H1 (cell line): ENCODE measurements around the gene ARHGAP5. TPM values are rescaled to one million over a fixed set of nuclear protein-coding genes. Genes with fewer than 3 reads are reported as not detected.

Experiments used
- CTCF ChIA-PET: fragments of 300-600 bp; sonication (Branson Sonifier 250); formaldehyde crosslinking; loops from one replicate; lab custom pipeline; 2021; ENCODE audit not compliant: partially characterized antibody; lab: Charles Lee
- POLR2A ChIA-PET: fragments of 300-600 bp; sonication (Branson Sonifier 250); formaldehyde crosslinking; loops from one replicate; lab custom pipeline; 2021; ENCODE audit warnings: inconsistent platforms; ENCODE audit not compliant: partially characterized antibody; lab: Charles Lee
- DNase-seq, 2 experiments: peaks; one replicate each; pipeline versions ENCODE4 v3.0.0 to v3.0.0-alpha.2; 2010 to 2022; ENCODE audit warnings: low spot score in 2 of 2, low read depth in 1 of 2, mixed read lengths in 1 of 2
- FAIRE-seq: peaks from 2 replicates; lab custom pipeline; 2011; peaks lifted over from hg19 to GRCh38; lab: Jason Lieb, UNC
- H2AFZ ChIP-seq: 2 replicates; pipeline ENCODE4 v1.8.1; 2012; ENCODE audit warnings: low read length, inconsistent platforms
- H2AK5ac ChIP-seq: 2 replicates; pipeline ENCODE4 v1.6.1; 2013; ENCODE audit warnings: low read depth, low read length
- H2BK120ac ChIP-seq: replicated peaks from 2 replicates; pipeline ENCODE3; 2013; ENCODE audit warnings: low read depth, low read length, inconsistent platforms
- H2BK12ac ChIP-seq: 2 replicates; pipeline ENCODE4 v1.6.1; 2013; ENCODE audit warnings: low read depth, low read length
- H2BK15ac ChIP-seq: 2 replicates; pipeline ENCODE4 v1.6.1; 2013; ENCODE audit warnings: low read length
- H2BK20ac ChIP-seq: 2 replicates; pipeline ENCODE4 v1.6.1; 2013; ENCODE audit warnings: low read length
- H2BK5ac ChIP-seq: 2 replicates; pipeline ENCODE4 v1.6.1; 2013; ENCODE audit warnings: low read depth, low read length
- H3K14ac ChIP-seq: 2 replicates; pipeline ENCODE4 v1.6.1; 2013; ENCODE audit warnings: inconsistent platforms; ENCODE audit not compliant: insufficient read length
- H3K18ac ChIP-seq: 2 replicates; pipeline ENCODE4 v1.6.1; 2013; ENCODE audit warnings: low read length; ENCODE audit errors: extremely low read depth
- H3K23ac ChIP-seq: 2 replicates; pipeline ENCODE4 v1.6.1; 2013; ENCODE audit warnings: inconsistent platforms; ENCODE audit not compliant: insufficient read length
- H3K23me2 ChIP-seq: 2 replicates; pipeline ENCODE4 v1.6.1; 2013; ENCODE audit warnings: low read depth, low read length
- H3K27ac ChIP-seq: 2 replicates; pipeline ENCODE4 v1.6.1; 2011; ENCODE audit warnings: low read depth, low read length, inconsistent platforms
- H3K27me3 ChIP-seq, 4 experiments: replicated peaks in 1 of 4; 1 replicate in 1 of 4; 2 replicates in 3 of 4; pipeline versions ENCODE4 v1.6.1 to v1.8.1; 2011 to 2013; ENCODE audit warnings: low read length in 3 of 4, mild to moderate bottlenecking in 3 of 4, inconsistent platforms in 2 of 4, mixed read lengths in 2 of 4, moderate library complexity in 1 of 4; ENCODE audit not compliant: control insufficient read depth in 3 of 4, insufficient read depth in 3 of 4; ENCODE audit errors: extremely low read depth in 1 of 4
- H3K36me3 ChIP-seq, 4 experiments: 2 replicates each; pipeline versions ENCODE4 v1.6.1 to v1.8.1; 2011 to 2013; ENCODE audit warnings: mild to moderate bottlenecking in 4 of 4, low read length in 3 of 4, moderate library complexity in 2 of 4, control low read depth in 1 of 4, inconsistent platforms in 1 of 4; ENCODE audit not compliant: insufficient read depth in 4 of 4, control insufficient read depth in 2 of 4
- H3K4ac ChIP-seq: replicated peaks from 2 replicates; pipeline ENCODE3; 2013; ENCODE audit warnings: low read length, low read depth, mixed read lengths, inconsistent platforms; ENCODE audit not compliant: insufficient read length
- H3K4me1 ChIP-seq, 4 experiments: replicated peaks in 1 of 4; 1 replicate in 1 of 4; 2 replicates in 3 of 4; pipeline versions ENCODE4 v1.6.1 to v1.8.1; 2011 to 2013; ENCODE audit warnings: low read length in 3 of 4, inconsistent platforms in 2 of 4, mixed read lengths in 1 of 4; ENCODE audit not compliant: insufficient read depth in 4 of 4, control insufficient read depth in 3 of 4
- H3K4me2 ChIP-seq, 2 experiments: 2 replicates each; pipeline versions ENCODE4 v1.6.1 to v1.8.1; 2011 to 2013; ENCODE audit warnings: low read depth in 2 of 2, low read length in 2 of 2, control low read depth in 1 of 2, inconsistent platforms in 1 of 2, mild to moderate bottlenecking in 1 of 2; ENCODE audit not compliant: insufficient read depth in 1 of 2
- H3K4me3 ChIP-seq, 4 experiments: fragments of 200-600, 300-600 bp in 1 of 4; sonication (generic), shearing (Covaris generic), sonication (Bioruptor Twin) in 1 of 4; 2 replicates each; pipeline versions ENCODE4 v1.5.1 to v1.8.1; 2011 to 2016; ENCODE audit warnings: low read length in 4 of 4, low read depth in 3 of 4, control low read depth in 2 of 4, inconsistent platforms in 2 of 4, mild to moderate bottlenecking in 2 of 4, mixed read lengths in 1 of 4, moderate library complexity in 1 of 4; ENCODE audit not compliant: insufficient read depth in 2 of 4; ENCODE audit errors: extremely low read depth in 1 of 4
- H3K56ac ChIP-seq: replicated peaks from 2 replicates; pipeline ENCODE3; 2013; ENCODE audit warnings: low read depth, mild to moderate bottlenecking, mixed read lengths, low read length, inconsistent platforms; ENCODE audit not compliant: insufficient read length
- H3K79me1 ChIP-seq: 2 replicates; pipeline ENCODE4 v1.6.1; 2013; ENCODE audit warnings: low read depth, low read length, control low read depth
- H3K79me2 ChIP-seq, 2 experiments: 2 replicates each; pipeline versions ENCODE4 v1.6.1 to v1.8.1; 2012 to 2013; ENCODE audit warnings: low read length in 2 of 2, mild to moderate bottlenecking in 2 of 2, inconsistent platforms in 1 of 2; ENCODE audit not compliant: insufficient read depth in 2 of 2, control insufficient read depth in 1 of 2
- H3K9ac ChIP-seq, 4 experiments: replicated peaks in 1 of 4; 1 replicate in 1 of 4; 2 replicates in 3 of 4; pipeline versions ENCODE4 v1.6.1 to v1.8.1; 2011 to 2013; ENCODE audit warnings: low read depth in 3 of 4, low read length in 3 of 4, control low read depth in 2 of 4, mild to moderate bottlenecking in 2 of 4, moderate library complexity in 2 of 4, inconsistent platforms in 1 of 4; ENCODE audit errors: extremely low read depth in 1 of 4
- H3K9me3 ChIP-seq, 2 experiments: 2 replicates each; pipeline versions ENCODE4 v1.6.1 to v1.8.1; 2012 to 2013; ENCODE audit warnings: mild to moderate bottlenecking in 2 of 2, moderate library complexity in 2 of 2, control low read depth in 1 of 2, inconsistent platforms in 1 of 2, low read depth in 1 of 2, low read length in 1 of 2, mixed read lengths in 1 of 2; ENCODE audit not compliant: insufficient read depth in 2 of 2
- H4K20me1 ChIP-seq, 2 experiments: replicated peaks in 1 of 2; 2 replicates each; pipeline versions ENCODE3 to v1.8.1; 2011 to 2013; ENCODE audit warnings: inconsistent platforms in 2 of 2, low read length in 2 of 2, mild to moderate bottlenecking in 1 of 2; ENCODE audit not compliant: insufficient read depth in 2 of 2, control insufficient read depth in 1 of 2
- H4K5ac ChIP-seq: 2 replicates; pipeline ENCODE4 v1.6.1; 2013; ENCODE audit warnings: low read length, low read depth, mixed read lengths, inconsistent platforms; ENCODE audit not compliant: insufficient read length
- H4K8ac ChIP-seq: 2 replicates; pipeline ENCODE4 v1.8.0; 2013; ENCODE audit warnings: mild to moderate bottlenecking, moderate library complexity, low read length, inconsistent platforms; ENCODE audit not compliant: insufficient read depth; ENCODE audit errors: extremely low read depth
- H4K91ac ChIP-seq: replicated peaks from 2 replicates; pipeline ENCODE3; 2013; ENCODE audit warnings: low read length, mixed read lengths, inconsistent platforms; ENCODE audit not compliant: insufficient read length
- BRCA1 ChIP-seq: IDR thresholded peaks from 2 replicates; pipeline ENCODE4 v1.6.1; 2012; ENCODE audit warnings: low read depth, low read length, improper control_type of control experiment
- CEBPB ChIP-seq: IDR thresholded peaks from 2 replicates; pipeline ENCODE4 v1.6.1; 2012; ENCODE audit warnings: low read depth, low read length
- RFX5 ChIP-seq: IDR thresholded peaks from 2 replicates; pipeline ENCODE4 v1.6.1; 2011; ENCODE audit warnings: low read depth, low read length, improper control_type of control experiment, borderline replicate concordance
- WGBS, 2 experiments: shearing (Covaris generic) in 1 of 2; methylation state at CpG; one replicate each; pipeline versions ENCODE4 v1.1.6 to v1.1.7; 2013 to 2015; ENCODE audit warnings: low lambda C conversion rate in 2 of 2, mixed read lengths in 2 of 2, inconsistent platforms in 1 of 2, low coverage in 1 of 2, missing lambda C conversion rate in 1 of 2; ENCODE audit not compliant: insufficient replicate concordance in 2 of 2, insufficient coverage in 1 of 2, insufficient read length in 1 of 2; ENCODE audit errors: extremely low coverage in 1 of 2, missing lambda C conversion rate in 1 of 2; 5-methylcytosine and 5-hydroxymethylcytosine counted together
- polyA plus RNA-seq, 7 experiments: library from polyadenylated mRNA; depleted of rRNA in 3 of 7; stranded (reverse) in 5 of 7; unstranded in 2 of 7; fragments of >200 nt in 5 of 7; fragments of 200-250 nt in 2 of 7; gene quantifications; 1 replicate in 5 of 7; 2 replicates in 1 of 7; 4 replicates in 1 of 7; pipeline versions ENCODE4 v1.2.1 to v1.2.3, GENCODE V29; 2011 to 2013; ENCODE audit warnings: missing spikeins in 2 of 7, mixed read lengths in 2 of 7
- total RNA-seq: library from RNA; stranded (reverse); fragmentation: NEBNext Ultra II Directional; extraction: Animal tissue kit (Norgen Biotek cat#: 25700); gene quantifications from 2 replicates; pipeline ENCODE4 v1.2.1, GENCODE V29; 2021

Gene ARHGAP5
- total and polyA plus RNA-seq, 2 of the 8 experiments (the other 6 are each of a cell fraction or from before 2014, with no cell fraction given): 7.8 to 77.3 TPM

DNA sequence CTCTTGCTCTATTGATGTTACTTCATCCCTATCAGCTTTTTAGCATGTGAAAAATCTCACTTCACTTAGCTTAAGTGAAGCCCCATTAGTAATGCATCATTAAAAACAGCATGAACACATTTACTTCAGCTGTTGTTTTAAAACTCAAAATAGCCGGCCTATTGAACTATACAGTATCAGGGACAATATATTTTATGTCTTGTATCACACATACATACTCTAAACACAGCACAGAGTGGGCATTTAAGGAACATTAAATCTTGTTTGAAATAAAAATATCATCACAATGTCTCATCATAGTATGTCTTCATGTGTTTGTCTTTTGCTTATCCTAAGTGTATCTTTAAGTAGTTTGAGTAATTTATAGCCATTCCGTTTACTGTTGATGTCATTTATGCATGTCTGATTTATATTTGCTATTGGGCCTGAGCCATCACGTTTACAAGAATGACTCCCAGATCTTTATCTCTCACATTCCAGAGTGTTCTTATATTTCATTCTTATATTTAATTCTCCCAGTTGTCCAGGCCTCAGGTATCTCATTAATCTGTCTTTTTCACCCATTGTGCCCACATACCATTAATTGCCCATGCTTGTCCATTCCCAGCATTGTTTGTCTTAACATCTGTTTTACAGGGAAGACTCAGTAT is 57.5 kb downstream of the ARHGAP5 start:
- 88% methylated on average over 3 of the region's 3 CpGs; no CpG with 5 or more reads in 1 of the 2 experiments for WGBS, 2 experiments
- CTCF ChIA-PET: no interaction called here
- no peak for FAIRE-seq
- TF ChIP-seq CEBPB (no peak), BRCA1 (no peak), RFX5 (no peak)

More for the DNA sequence above, 57.5 kb downstream of the ARHGAP5 start:
- H4K20me1 ChIP-seq: no peaks in the 10 kb centered on the region
- no peak overlapping the region for H3K56ac ChIP-seq
- H3K27ac ChIP-seq: no peak overlapping the region
- no peak overlapping the region for H3K23ac ChIP-seq
- no peak for DNase-seq
- no peak overlapping the region for H3K4ac ChIP-seq
- peaks cover 0 to 3% (median 1%) of the 10 kb centered on the region in 4 experiments; a peak in 3 of 8 replicates for H3K36me3 ChIP-seq
- H3K4me2 ChIP-seq: no peak overlapping the region
- H3K9me3 ChIP-seq: 0 out of 4 replicates have a peak, but pooled peaks cover 0 to 3% of the 10 kb centered on the region in 2 experiments
- no peak overlapping the region for H2BK120ac ChIP-seq
- H2AK5ac ChIP-seq: no peak overlapping the region
- no peak overlapping the region for H2BK12ac ChIP-seq
- H3K18ac ChIP-seq: no peak overlapping the region
- H4K5ac ChIP-seq: no peak overlapping the region
- H2AFZ ChIP-seq: no peak overlapping the region
- no peaks in the 10 kb centered on the region for H3K4me1 ChIP-seq
- POLR2A ChIA-PET: no interaction called here
- H3K23me2 ChIP-seq: no peaks in the 10 kb centered on the region
- H3K79me1 ChIP-seq: no peaks in the 10 kb centered on the region
- no peak overlapping the region for H2BK5ac ChIP-seq
- H3K14ac ChIP-seq: no peak overlapping the region
- H3K27me3 ChIP-seq: no peaks in the 10 kb centered on the region
- no peak overlapping the region for H2BK15ac ChIP-seq
- no peak overlapping the region for H3K4me3 ChIP-seq
- H4K91ac ChIP-seq: no peak overlapping the region
- peaks cover 0 to 35% of the 10 kb centered on the region in 2 experiments; a peak in 2 of 4 replicates for H3K79me2 ChIP-seq
- no peak overlapping the region for H3K9ac ChIP-seq
- H4K8ac ChIP-seq: no peak overlapping the region
- no peak overlapping the region for H2BK20ac ChIP-seq
